IMR-90 (cell line): ENCODE results near the gene EAF1. TPM values are rescaled to one million over a fixed set of nuclear protein-coding genes. Genes with fewer than 3 reads are reported as not detected.

ENCODE experiments used
- ATAC-seq: fragments of 200-7000 bp; cut with Tn5 transposase; 2 replicates; pipeline ENCODE4 v1.9.1; 2020; ENCODE audit warnings: low read depth, mild to moderate bottlenecking, moderate library complexity
- BruUV-seq: library from RNA; stranded (reverse); fragments of 400-500 nt; replicated peaks from 2 replicates; lab custom pipeline; 2021; lab: Mats Ljungman, UMichigan
- CTCF ChIA-PET: fragments of 300-600 bp; formaldehyde crosslinking; extraction: SDS; loops from one replicate; lab custom pipeline; 2021; ENCODE audit warnings: antibody characterized with exemption; lab: Yijun Ruan, JAX
- POLR2A ChIA-PET: fragments of 300-600 bp; sonication (Branson Sonifier 250); formaldehyde crosslinking; loops from one replicate; lab custom pipeline; 2022; ENCODE audit warnings: antibody characterized with exemption; ENCODE audit not compliant: unreplicated experiment; lab: Charles Lee
- DNase-seq: peaks from one replicate; pipeline ENCODE4 v3.0.0; 2013
- H2AFZ ChIP-seq: replicated peaks from 2 replicates; pipeline ENCODE3; 2013; ENCODE audit warnings: low read length, mild to moderate bottlenecking; ENCODE audit not compliant: poor library complexity
- H2AK5ac ChIP-seq: 2 replicates; pipeline ENCODE4 v1.6.1; 2013; ENCODE audit warnings: low read depth, low read length, inconsistent platforms
- H2AK9ac ChIP-seq: replicated peaks from 2 replicates; pipeline ENCODE3; 2013; ENCODE audit warnings: mild to moderate bottlenecking, low read depth, low read length, moderate library complexity; ENCODE audit not compliant: poor library complexity
- H2BK120ac ChIP-seq: 2 replicates; pipeline ENCODE4 v1.6.1; 2013; ENCODE audit warnings: low read depth, low read length, inconsistent platforms
- H2BK15ac ChIP-seq: 3 replicates; pipeline ENCODE4 v1.6.1; 2013; ENCODE audit warnings: low read depth, low read length, inconsistent platforms
- H2BK20ac ChIP-seq: 2 replicates; pipeline ENCODE4 v1.6.1; 2013; ENCODE audit warnings: low read depth, mild to moderate bottlenecking, inconsistent platforms, low read length, moderate library complexity
- H2BK5ac ChIP-seq: 2 replicates; pipeline ENCODE4 v1.6.1; 2013; ENCODE audit warnings: mild to moderate bottlenecking, low read depth, low read length, inconsistent platforms; ENCODE audit not compliant: poor library complexity, severe bottlenecking
- H3K14ac ChIP-seq: replicated peaks from 2 replicates; pipeline ENCODE4 v1.6.1; 2013; ENCODE audit warnings: low read depth, low read length, inconsistent platforms
- H3K18ac ChIP-seq: 2 replicates; pipeline ENCODE4 v1.6.1; 2013; ENCODE audit warnings: low read depth, low read length, control low read depth
- H3K23ac ChIP-seq: 2 replicates; pipeline ENCODE4 v1.6.1; 2013; ENCODE audit warnings: low read depth, low read length, inconsistent platforms
- H3K27ac ChIP-seq: 2 replicates; pipeline ENCODE4 v1.5.1; 2013; ENCODE audit warnings: mild to moderate bottlenecking, control low read depth, low read length; ENCODE audit not compliant: insufficient read depth
- H3K27me3 ChIP-seq: 2 replicates; pipeline ENCODE4 v1.6.1; 2013; ENCODE audit warnings: low read length; ENCODE audit not compliant: control insufficient read depth, insufficient read depth
- H3K36me3 ChIP-seq: 2 replicates; pipeline ENCODE4 v1.6.1; 2013; ENCODE audit warnings: low read length, mixed read lengths; ENCODE audit not compliant: control insufficient read depth, insufficient read depth
- H3K4ac ChIP-seq: 2 replicates; pipeline ENCODE4 v1.6.1; 2013; ENCODE audit warnings: low read depth, low read length, inconsistent platforms
- H3K4me1 ChIP-seq: 2 replicates; pipeline ENCODE4 v1.6.1; 2013; ENCODE audit warnings: low read length, mixed read lengths; ENCODE audit not compliant: control insufficient read depth, insufficient read depth
- H3K4me2 ChIP-seq: 2 replicates; pipeline ENCODE4 v1.6.1; 2013; ENCODE audit warnings: low read depth, mild to moderate bottlenecking, control low read depth, low read length, moderate library complexity
- H3K4me3 ChIP-seq: 2 replicates; pipeline ENCODE4 v1.5.1; 2013; ENCODE audit warnings: low read depth, mild to moderate bottlenecking, control low read depth, low read length, moderate library complexity; ENCODE audit not compliant: insufficient read depth
- H3K56ac ChIP-seq: 2 replicates; pipeline ENCODE4 v1.6.1; 2013; ENCODE audit warnings: low read length, inconsistent platforms; ENCODE audit not compliant: insufficient read depth; ENCODE audit errors: extremely low read depth
- H3K79me1 ChIP-seq, 2 experiments: 2 replicates each; pipeline ENCODE4 v1.6.1; 2013; ENCODE audit warnings: low read length in 2 of 2, inconsistent platforms in 1 of 2, low read depth in 1 of 2
- H3K9ac ChIP-seq: 2 replicates; pipeline ENCODE4 v1.6.1; 2013; ENCODE audit warnings: low read depth, low read length, control low read depth
- H3K9me1 ChIP-seq: 2 replicates; pipeline ENCODE4 v1.6.1; 2013; ENCODE audit warnings: low read length, inconsistent platforms; ENCODE audit not compliant: insufficient read depth
- H3K9me3 ChIP-seq: 2 replicates; pipeline ENCODE4 v1.6.1; 2013; ENCODE audit warnings: low read length; ENCODE audit not compliant: control insufficient read depth, insufficient read depth
- H4K20me1 ChIP-seq: 2 replicates; pipeline ENCODE4 v1.6.1; 2013; ENCODE audit warnings: low read length, inconsistent platforms; ENCODE audit not compliant: insufficient read depth
- H4K5ac ChIP-seq: 2 replicates; pipeline ENCODE4 v1.6.1; 2013; ENCODE audit warnings: mild to moderate bottlenecking, low read depth, low read length, control low read depth
- H4K8ac ChIP-seq, 2 experiments: 2 replicates each; pipeline ENCODE4 v1.6.1; 2013; ENCODE audit warnings: low read depth in 2 of 2, low read length in 2 of 2, control low read depth in 1 of 2, inconsistent platforms in 1 of 2
- H4K91ac ChIP-seq: 2 replicates; pipeline ENCODE4 v1.6.1; 2013; ENCODE audit warnings: low read depth, low read length, inconsistent platforms; ENCODE audit not compliant: insufficient read depth
- BHLHE40 ChIP-seq: fragments of 150-350 bp; IDR thresholded peaks from 2 replicates; pipeline ENCODE4 v1.6.1; 2016; ENCODE audit warnings: mild to moderate bottlenecking, low read depth, low read length
- CEBPB ChIP-seq: IDR thresholded peaks from 2 replicates; pipeline ENCODE4 v1.6.1; 2012; ENCODE audit warnings: low read depth, low read length, improper control_type of control experiment
- CHD1 ChIP-seq: IDR thresholded peaks from 2 replicates; pipeline ENCODE4 v1.6.1; 2012; ENCODE audit warnings: low read depth, low read length, improper control_type of control experiment
- CTCF ChIP-seq: conservative IDR thresholded peaks from 2 replicates; pipeline ENCODE4 v1.5.1; 2012; ENCODE audit warnings: mild to moderate bottlenecking, low read depth, low read length, improper control_type of control experiment
- FOS ChIP-seq: fragments of 150-350 bp; IDR thresholded peaks from 2 replicates; pipeline ENCODE4 v1.6.1; 2016; ENCODE audit warnings: low read depth, low read length
- MAFK ChIP-seq: IDR thresholded peaks from 2 replicates; pipeline ENCODE4 v1.6.1; 2012; ENCODE audit warnings: low read depth, low read length, improper control_type of control experiment
- MAZ ChIP-seq: IDR thresholded peaks from 2 replicates; pipeline ENCODE4 v1.6.1; 2012; ENCODE audit warnings: low read depth, mild to moderate bottlenecking, low read length, improper control_type of control experiment, moderate library complexity, borderline replicate concordance
- MXI1 ChIP-seq: IDR thresholded peaks from 2 replicates; pipeline ENCODE4 v1.6.1; 2012; ENCODE audit warnings: low read depth, mild to moderate bottlenecking, low read length, moderate library complexity, borderline replicate concordance
- NFE2L2 ChIP-seq: fragments of 150-350 bp; IDR thresholded peaks from 2 replicates; pipeline ENCODE4 v1.6.1; 2016; ENCODE audit warnings: low read depth, mild to moderate bottlenecking, low read length
- POLR2A ChIP-seq: IDR thresholded peaks from 2 replicates; pipeline ENCODE4 v1.6.1; 2012; ENCODE audit warnings: mild to moderate bottlenecking, low read depth, low read length
- RAD21 ChIP-seq: IDR thresholded peaks from 2 replicates; pipeline ENCODE4 v1.6.1; 2012; ENCODE audit warnings: low read length, improper control_type of control experiment
- RCOR1 ChIP-seq: IDR thresholded peaks from 2 replicates; pipeline ENCODE4 v1.6.1; 2012; ENCODE audit warnings: mild to moderate bottlenecking, low read length, improper control_type of control experiment; ENCODE audit not compliant: insufficient replicate concordance
- RFX5 ChIP-seq: IDR thresholded peaks from 2 replicates; pipeline ENCODE4 v1.8.0; 2012; ENCODE audit warnings: low read depth, mild to moderate bottlenecking, low read length, moderate library complexity
- SMC3 ChIP-seq: fragments of 150-350 bp; IDR thresholded peaks from 2 replicates; pipeline ENCODE4 v1.6.1; 2016; ENCODE audit warnings: low read depth, mild to moderate bottlenecking, antibody characterized with exemption, low read length, moderate library complexity
- WGBS, 2 experiments: methylation state at CpG; one replicate each; pipeline versions ENCODE4 v1.1.5 to v1.1.7; 2013; ENCODE audit warnings: missing lambda C conversion rate in 2 of 2; ENCODE audit not compliant: insufficient read length in 1 of 2; ENCODE audit errors: extremely low coverage in 2 of 2; 5-methylcytosine and 5-hydroxymethylcytosine counted together
- dilution Hi-C: fragments of 300-500 bp; cut with HindIII; formaldehyde crosslinking; loops from one replicate; pipeline ENCODE4 v1.14.3; 2018; ENCODE audit warnings: low sequenced_read_pairs; ENCODE audit not compliant: unreplicated experiment
- in situ Hi-C: fragments of 300-500 bp; cut with MboI; formaldehyde crosslinking; loops from 3 replicates; pipeline ENCODE4 v1.14.3; 2019; ENCODE audit warnings: low sequenced_read_pairs, inconsistent platforms, mixed read lengths
- intact Hi-C: fragments of 100-400 bp; cut with micrococcal nuclease; formaldehyde crosslinking; loops from 2 replicates; pipeline ENCODE4 v1.10.0; 2022
- polyA plus RNA-seq, 3 experiments: library from polyadenylated mRNA; depleted of rRNA; stranded (reverse); fragments of >200 nt; gene quantifications; 2 replicates each; pipeline ENCODE4 v1.2.3, GENCODE V29; 2012; ENCODE audit warnings: low replicate concordance in 1 of 3
- total RNA-seq: library from RNA; depleted of rRNA; stranded (reverse); fragments of >200 nt; gene quantifications from 2 replicates; pipeline ENCODE4 v1.2.3, GENCODE V29; 2012
- TF ChIP-seq, protein P1 (sequence below): fragments of 150-350 bp; IDR thresholded peaks from 2 replicates; pipeline ENCODE4 v1.6.1; 2016; ENCODE audit warnings: low read depth, mild to moderate bottlenecking, low read length, moderate library complexity, borderline replicate concordance
- TF ChIP-seq, protein P2 (sequence below): fragments of 150-350 bp; IDR thresholded peaks from 2 replicates; pipeline ENCODE4 v1.6.1; 2017; ENCODE audit warnings: mild to moderate bottlenecking, antibody characterized with exemption, low read length, low read depth

EAF1 gene
- total and polyA plus RNA-seq, 2 of the 4 experiments (the other 2 are of a cell fraction) = 7.0 to 21.3 TPM

DNA sequence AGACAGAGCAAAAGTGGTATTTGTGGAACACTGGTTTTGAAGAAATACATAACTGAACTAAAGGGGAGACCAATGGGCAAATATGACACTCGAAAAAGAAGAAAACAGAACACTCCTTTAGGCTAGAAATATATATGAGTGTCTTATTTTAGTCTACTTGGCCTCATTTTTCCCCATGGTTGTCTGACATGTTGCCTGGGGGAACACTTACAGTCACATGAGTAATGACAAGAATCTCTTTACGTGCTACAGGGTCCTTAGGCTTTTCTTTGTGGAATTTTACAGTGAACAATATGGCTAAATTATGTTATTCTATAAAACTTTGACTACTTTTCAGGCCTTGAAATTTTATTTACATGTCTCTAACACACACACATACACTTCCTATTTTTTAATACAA lies 17.6 kb upstream of the EAF1 start:
- H4K20me1 ChIP-seq = no peaks in the 10 kb centered on the region
- DNase-seq = no peak
- H3K9me3 ChIP-seq = no peaks in the 10 kb centered on the region
- H3K9ac ChIP-seq = no peak overlapping the region
- no peak for ATAC-seq
- H3K36me3 ChIP-seq = peaks cover 27% of the 10 kb centered on the region
- no peak overlapping the region for H2BK5ac ChIP-seq
- no peaks in the 10 kb centered on the region for H3K9me1 ChIP-seq
- H4K8ac ChIP-seq = no peak overlapping the region
- WGBS, 2 experiments = no CpG with 5 or more reads among the region's 2 CpGs
- in situ Hi-C loops = no loop called here
- no peaks in the 10 kb centered on the region; a peak in 1 of 4 replicates for H3K79me1 ChIP-seq
- no peak overlapping the region for H4K5ac ChIP-seq
- no peak overlapping the region for H4K91ac ChIP-seq
- no peak overlapping the region for H3K4me3 ChIP-seq
- BruUV-seq = no TSS peak
- no peak overlapping the region for H2AK5ac ChIP-seq
- POLR2A ChIA-PET = no interaction called here
- CTCF ChIA-PET = no interaction called here
- H2AFZ ChIP-seq = no peak overlapping the region
- H3K4me1 ChIP-seq = no peaks in the 10 kb centered on the region
- H3K4ac ChIP-seq = no peak overlapping the region
- no peaks in the 10 kb centered on the region for H3K27me3 ChIP-seq
- H3K4me2 ChIP-seq = no peak overlapping the region
- no peak overlapping the region for H2BK20ac ChIP-seq
- dilution Hi-C loops = no loop called here
- H3K27ac ChIP-seq = no peak overlapping the region
- H2AK9ac ChIP-seq = no peak overlapping the region
- intact Hi-C loops = loop anchor here (10.0 kb wide), 1 partner anchor 305 kb away; no protein-coding TSS in a partner anchor
- no peak overlapping the region for H2BK15ac ChIP-seq
- H3K18ac ChIP-seq = no peak overlapping the region
- H2BK120ac ChIP-seq = no peak overlapping the region
- TF ChIP-seq CHD1 (no peak), RAD21 (no peak), RFX5 (no peak), BHLHE40 (no peak), MAZ (no peak), CTCF (no peak), SMC3 (no peak), MAFK (no peak), POLR2A (no peak), RCOR1 (no peak), FOS (no peak), CEBPB (no peak), NFE2L2 (no peak), MXI1 (no peak)
- TF ChIP-seq, protein P1, sequence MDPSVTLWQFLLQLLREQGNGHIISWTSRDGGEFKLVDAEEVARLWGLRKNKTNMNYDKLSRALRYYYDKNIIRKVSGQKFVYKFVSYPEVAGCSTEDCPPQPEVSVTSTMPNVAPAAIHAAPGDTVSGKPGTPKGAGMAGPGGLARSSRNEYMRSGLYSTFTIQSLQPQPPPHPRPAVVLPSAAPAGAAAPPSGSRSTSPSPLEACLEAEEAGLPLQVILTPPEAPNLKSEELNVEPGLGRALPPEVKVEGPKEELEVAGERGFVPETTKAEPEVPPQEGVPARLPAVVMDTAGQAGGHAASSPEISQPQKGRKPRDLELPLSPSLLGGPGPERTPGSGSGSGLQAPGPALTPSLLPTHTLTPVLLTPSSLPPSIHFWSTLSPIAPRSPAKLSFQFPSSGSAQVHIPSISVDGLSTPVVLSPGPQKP = no peak
- TF ChIP-seq, protein P2, sequence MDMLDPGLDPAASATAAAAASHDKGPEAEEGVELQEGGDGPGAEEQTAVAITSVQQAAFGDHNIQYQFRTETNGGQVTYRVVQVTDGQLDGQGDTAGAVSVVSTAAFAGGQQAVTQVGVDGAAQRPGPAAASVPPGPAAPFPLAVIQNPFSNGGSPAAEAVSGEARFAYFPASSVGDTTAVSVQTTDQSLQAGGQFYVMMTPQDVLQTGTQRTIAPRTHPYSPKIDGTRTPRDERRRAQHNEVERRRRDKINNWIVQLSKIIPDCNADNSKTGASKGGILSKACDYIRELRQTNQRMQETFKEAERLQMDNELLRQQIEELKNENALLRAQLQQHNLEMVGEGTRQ = no peak
- no peak overlapping the region for H3K23ac ChIP-seq
- H3K56ac ChIP-seq = no peak overlapping the region
- no peak overlapping the region for H3K14ac ChIP-seq
